ENCODE results near the gene SUSD1.
A peak's percentile ranks its signal among the peaks of the same experiment; 100 is the strongest.

The SUSD1 gene

GRCh38 chr9:112012026-112012902, 162.8 kb downstream of the SUSD1 start:
- DNase-seq (ENCODE audit: low read depth), result peak; percentile 84

- DNase-seq (ENCODE audit: low read depth), result no peak
Measured at GRCh38 chr9:112011051-112011620, 164.0 kb downstream of the SUSD1 start.

GRCh38 chr9:112010537-112010936, 164.6 kb downstream of the SUSD1 start:
- DNase-seq (ENCODE audit: low read depth), result no peak

GRCh38 chr9:112009656-112010055, 165.4 kb downstream of the SUSD1 start:
- no peak for DNase-seq (ENCODE audit: low read depth)

GRCh38 chr9:112007575-112008240, 167.4 kb downstream of the SUSD1 start:
- no peak for DNase-seq (ENCODE audit: low read depth)

GRCh38 chr9:112006361-112007020, 168.6 kb downstream of the SUSD1 start:
- DNase-seq (ENCODE audit: low read depth), result no peak

GRCh38 chr9:112005939-112006338, 169.2 kb downstream of the SUSD1 start:
- DNase-seq (ENCODE audit: low read depth), result no peak

GRCh38 chr9:112003538-112003937, 171.6 kb downstream of the SUSD1 start:
- no peak for DNase-seq (ENCODE audit: low read depth)

GRCh38 chr9:112002847-112003457, 172.1 kb downstream of the SUSD1 start:
- no peak for DNase-seq (ENCODE audit: low read depth)

- DNase-seq (ENCODE audit: low read depth), result no peak
Measured at GRCh38 chr9:112002131-112002846, 172.8 kb downstream of the SUSD1 start.

GRCh38 chr9:112000743-112001142, 174.4 kb downstream of the SUSD1 start:
- DNase-seq (ENCODE audit: low read depth), result no peak

- DNase-seq (ENCODE audit: low read depth), result no peak
Measured at GRCh38 chr9:111999319-111999718, 175.8 kb downstream of the SUSD1 start.

GRCh38 chr9:111997831-111998230, 177.3 kb downstream of the SUSD1 start:
- DNase-seq (ENCODE audit: low read depth), result no peak

GRCh38 chr9:111994831-111995458, 180.2 kb downstream of the SUSD1 start:
- DNase-seq (ENCODE audit: low read depth), result no peak

- no peak for DNase-seq (ENCODE audit: low read depth)
Measured at GRCh38 chr9:111993319-111993718, 181.8 kb downstream of the SUSD1 start.

- no peak for DNase-seq (ENCODE audit: low read depth)
Measured at GRCh38 chr9:111992523-111992922, 182.6 kb downstream of the SUSD1 start.

- no peak for DNase-seq (ENCODE audit: low read depth)
Measured at GRCh38 chr9:111991179-111991578, 183.9 kb downstream of the SUSD1 start.
